ENCODE measurements around the gene JCAD.

DNA sequence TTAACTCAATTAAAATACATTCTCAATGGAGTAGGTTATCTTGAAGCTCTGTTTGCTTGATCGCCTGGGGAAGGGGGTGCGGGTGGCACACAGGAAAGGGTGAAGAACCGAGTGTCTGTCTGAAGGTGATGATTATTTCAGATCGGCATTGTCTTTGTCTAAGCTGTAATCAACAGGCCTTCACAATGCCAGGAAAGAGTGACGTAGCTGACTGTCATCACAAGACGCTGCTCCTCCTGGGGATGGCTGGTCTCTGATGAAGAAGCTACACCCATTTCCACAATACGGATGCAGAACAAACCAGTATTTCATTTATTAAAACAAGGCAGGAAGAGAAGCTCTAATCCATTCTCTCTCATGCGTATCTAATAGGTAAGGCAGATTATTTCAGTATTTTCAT, 19.4 kb downstream of the JCAD start:
- TF ChIP-seq POLR2A (IDR thresholded peaks at IDR 0.05; ENCODE audit: low read depth) (no peak), CTCF (IDR thresholded peaks at IDR 0.05) (no peak)

Measured in esophagus muscularis mucosa (tissue), 3 donors.